ENCODE results near the gene FARSA.
A peak's percentile ranks its signal among the peaks of the same experiment; 100 is the strongest.

FARSA gene

DNA sequence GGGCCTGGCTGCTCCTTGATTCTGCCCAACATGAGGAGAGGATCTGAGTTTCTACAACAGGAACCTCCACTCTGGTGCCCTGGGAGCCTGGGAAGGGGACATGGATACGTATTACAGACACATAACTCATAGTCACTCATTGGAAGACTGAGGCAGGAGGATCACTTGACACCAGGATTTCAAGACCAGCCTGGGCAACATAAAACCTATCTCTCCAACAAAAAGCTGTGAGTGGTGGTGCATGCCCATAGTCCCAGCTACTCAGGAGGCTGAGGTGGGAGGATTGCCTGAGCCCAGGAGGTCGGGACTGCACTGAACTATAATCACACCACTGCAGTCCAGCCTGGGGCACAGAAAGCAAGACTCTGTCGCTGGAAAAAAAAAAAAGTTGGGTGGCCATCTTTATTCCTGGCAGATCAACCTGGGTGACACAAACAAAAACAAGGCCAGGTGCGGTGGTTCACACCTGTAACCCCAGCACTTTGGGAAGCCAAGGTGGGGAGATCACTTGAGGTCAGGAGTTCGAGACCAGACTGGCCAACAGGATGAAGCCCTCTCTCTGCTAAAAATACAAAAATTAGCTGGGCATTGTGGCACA lies 45.4 kb downstream of the FARSA start:
- no peak for DNase-seq

DNA sequence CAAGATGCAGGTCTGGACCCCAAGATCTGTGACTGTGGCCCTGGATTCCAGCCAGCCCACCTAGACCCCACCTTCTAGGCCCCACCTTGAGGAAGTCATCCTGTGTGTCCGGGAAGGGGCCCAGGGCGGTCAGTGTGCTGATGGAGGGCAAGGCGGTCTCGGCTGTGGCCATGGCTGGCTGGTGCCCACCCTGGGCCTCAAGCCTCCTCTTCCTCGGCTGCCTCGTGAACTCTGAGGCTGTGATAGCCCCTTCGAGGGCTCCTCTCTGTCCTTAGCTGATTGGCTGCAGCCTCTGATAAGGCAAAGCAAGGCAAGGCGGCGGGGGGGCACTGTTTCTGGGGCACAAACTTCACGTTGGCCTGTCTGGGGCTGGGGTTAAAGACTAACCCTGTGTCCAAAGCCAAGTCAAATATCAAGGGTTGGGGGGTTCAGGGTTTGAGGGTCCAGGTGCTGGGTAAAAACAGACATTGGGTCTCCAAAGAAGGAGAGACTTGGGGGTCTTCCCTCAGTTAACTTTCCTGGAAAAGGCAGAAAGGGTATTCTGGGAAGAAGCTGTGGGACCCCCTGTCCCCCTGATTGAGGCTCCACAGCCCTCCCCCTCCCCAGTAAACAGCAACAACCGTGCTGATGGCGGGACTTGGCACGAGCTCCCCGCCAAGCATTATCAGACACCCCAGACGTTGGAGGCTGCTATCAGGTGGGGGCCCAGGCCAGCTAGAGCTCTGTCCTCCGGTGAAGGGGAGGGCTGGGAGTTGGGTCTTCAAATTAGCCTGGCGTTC lies 46.4 kb downstream of the FARSA start, which contains the start of gene KLF1:
Gene KLF1 (minus strand): TSS at position 233 of the 779 bp plus-strand sequence. CDS start 61 bp downstream, at position 172.
- no peak for DNase-seq

DNA sequence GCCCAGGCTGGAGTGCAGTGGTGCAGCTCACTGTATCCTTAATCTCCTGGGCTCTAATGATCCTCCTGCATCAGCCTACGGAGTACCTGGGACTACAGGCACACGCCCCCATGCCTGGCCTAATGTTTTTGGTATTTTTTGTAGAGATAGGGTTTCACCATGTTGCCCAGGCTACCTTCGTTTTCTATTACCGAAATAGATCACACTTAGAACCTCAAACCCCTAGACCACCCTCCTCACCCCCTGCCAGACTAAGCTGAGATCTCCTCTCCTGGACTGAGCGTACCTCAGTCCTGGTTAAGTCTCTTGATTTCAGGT lies 46.9 kb downstream of the FARSA start:
- DNase-seq: no peak

DNA sequence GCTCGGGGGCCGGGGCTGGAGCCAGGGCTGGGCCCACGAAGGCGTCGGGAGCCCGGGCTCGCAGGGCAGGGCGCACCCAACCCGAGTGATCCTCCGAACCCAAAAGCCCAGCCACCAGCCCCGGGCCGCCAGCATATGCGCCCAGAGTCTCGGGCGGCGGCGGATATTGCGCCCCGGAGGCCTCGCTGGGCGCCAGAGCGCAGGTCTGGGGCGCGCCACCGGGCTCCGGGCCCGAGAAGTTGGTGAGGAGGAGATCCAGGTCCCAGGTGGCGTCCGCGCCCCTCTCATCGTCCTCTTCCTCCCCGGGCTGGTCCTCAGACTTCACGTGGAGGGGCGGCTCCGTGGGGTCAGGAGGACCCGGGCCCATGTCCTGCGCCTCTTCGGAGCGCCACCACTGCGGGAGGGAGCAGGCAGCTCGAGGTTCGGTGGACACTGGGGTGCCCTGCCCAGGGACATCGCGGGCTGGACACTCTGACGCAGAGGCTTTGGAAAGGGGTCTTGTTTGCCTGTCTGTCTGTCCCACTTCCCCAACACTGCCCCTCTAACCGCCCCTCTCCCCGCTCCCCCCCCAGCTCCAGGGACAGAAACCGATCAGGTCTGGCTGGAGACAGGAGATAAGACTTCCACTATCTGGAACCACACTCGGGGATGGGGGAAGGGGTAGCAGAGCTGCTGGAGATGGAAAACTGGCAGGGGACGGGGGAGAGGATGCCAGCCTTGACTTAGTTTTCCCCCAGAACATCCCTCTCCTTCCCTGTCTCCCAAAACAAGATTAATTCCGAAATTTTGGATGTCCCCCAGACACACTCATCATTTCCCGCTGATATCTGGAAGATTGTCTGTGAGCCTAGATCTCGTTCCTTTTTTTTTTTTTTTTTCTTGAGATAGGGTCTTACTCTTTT lies 47.5 kb downstream of the FARSA start:
- DNase-seq: no peak

DNA sequence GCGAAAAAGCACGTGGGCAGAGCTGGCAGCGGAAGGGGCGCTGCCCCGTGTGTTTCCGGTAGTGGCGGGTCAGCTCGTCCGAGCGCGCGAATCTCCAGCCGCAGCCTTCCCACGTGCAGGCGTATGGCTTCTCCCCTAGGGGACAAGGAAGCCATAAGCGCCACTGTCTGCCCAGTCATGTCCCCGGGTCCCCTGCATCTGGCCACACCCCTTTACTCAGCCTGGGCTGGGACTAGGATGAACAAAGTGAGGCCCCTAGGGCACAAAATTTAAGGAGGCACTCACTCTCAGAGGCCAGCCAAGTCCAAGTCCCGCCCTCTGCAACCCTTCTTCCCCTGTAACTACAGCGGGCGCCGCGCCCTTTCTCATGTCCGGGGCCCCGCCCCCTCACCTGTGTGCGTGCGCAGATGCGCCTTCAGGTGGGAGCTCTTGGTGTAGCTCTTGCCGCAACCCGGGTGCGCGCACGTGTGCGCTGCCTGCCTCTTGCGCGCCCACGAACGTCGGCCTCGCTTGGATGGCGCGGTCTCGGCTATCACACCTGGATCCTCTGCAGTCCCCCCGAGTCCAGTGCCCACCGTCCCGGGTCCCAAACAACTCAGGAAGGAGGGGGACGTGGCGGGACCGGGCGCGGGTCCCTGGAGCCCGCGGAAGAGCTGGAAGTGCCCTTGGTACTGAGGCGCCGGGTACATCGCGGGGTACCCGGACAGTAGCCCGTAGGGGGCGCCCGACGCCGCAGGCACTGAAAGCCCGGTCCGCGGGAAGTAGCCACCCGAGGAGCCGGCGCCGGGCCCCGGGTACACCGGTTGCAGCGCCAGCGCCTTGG lies 48.4 kb downstream of the FARSA start:
- no peak for DNase-seq

DNA sequence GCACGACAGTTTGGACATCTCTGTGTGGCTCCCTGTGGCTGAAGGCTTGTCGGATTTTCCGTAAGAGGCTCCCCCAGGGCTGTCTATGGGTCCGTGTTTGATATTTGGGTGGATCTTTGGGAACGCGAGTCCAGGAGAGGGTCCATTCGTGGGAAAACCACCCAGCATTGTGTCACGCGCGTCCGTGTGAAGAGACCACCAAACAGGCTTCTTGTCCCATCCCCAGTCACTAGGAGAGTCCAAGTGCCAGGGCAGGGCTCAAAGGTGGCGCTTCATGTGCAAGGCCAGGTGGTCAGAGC lies 48.9 kb downstream of the FARSA start:
- no peak for DNase-seq

DNA sequence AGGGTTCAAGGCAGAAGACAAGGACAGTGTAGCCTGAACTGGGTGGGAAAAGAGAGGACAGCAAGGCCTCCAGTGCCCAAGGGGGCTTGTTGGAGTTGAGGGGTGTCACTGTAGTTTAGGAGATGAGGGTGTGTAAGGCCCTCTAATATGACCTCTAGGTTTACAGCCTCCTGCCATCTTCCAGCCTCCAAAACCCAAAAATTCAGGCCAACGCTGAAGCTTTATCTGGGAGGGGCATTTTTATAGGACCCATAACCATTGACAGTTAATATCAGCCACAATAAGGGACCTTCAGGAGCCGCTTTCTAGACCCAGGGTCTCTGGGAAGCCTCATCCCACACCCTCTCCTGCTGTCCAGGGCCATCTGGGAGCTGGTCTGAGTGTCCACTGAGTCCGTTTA lies 49.3 kb downstream of the FARSA start:
- DNase-seq: no peak

DNA sequence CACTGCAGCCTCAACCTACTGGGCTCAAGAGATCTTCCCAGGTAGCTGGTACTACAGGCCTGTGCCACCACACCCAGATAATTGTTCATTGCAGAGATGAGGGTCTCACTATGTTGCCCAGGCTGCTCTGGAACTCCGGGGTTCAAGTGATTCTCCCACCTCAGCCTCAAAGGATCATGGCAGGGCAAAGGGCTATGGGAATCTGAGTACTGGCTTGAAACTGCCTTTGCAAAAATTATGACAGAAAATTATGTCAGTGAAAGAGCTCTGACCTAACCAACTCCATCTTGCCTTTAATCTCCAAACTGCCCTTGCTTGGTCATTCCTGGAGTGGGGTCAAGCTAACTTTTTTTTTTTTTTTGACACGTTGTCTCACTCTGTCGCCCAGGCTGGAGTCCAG lies 50.9 kb downstream of the FARSA start:
- no peak for DNase-seq

DNA sequence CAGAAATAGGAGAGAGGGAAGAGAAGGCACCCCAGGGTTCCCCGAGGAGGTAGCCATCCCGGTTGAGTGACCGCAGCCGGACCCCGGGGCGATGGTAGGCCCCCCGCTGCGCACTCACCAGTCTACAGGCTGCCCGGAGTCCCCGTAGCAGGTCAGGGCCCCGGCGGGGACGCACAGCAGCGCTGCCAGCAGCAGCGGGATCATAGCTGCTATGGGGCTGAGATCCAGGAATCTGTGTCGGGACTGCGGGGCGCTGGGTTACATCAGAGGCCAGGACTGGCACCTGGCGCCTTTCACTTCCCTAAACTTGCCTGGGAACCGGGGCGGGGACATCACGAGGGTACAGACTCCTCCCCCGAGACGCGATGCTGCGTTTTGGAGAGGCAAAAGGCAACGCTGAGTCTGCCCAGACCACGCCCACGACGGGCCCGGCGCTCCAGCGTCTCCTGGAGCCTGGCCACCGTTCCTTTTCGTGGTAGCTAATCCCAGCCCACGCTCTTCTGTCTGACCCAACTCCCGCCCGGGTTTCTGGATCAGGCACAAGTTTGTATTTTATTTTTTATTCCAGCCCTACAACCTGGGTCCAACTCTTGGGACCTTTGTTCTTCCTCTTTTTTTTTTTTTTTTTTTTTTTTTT lies 52.2 kb downstream of the FARSA start, which contains the start of gene DNASE2:
Gene DNASE2 (minus strand): TSS at position 278 of the 637 bp plus-strand sequence. CDS start 74 bp downstream, at position 204.
- peak; percentile 85 to 86 for DNase-seq

DNA sequence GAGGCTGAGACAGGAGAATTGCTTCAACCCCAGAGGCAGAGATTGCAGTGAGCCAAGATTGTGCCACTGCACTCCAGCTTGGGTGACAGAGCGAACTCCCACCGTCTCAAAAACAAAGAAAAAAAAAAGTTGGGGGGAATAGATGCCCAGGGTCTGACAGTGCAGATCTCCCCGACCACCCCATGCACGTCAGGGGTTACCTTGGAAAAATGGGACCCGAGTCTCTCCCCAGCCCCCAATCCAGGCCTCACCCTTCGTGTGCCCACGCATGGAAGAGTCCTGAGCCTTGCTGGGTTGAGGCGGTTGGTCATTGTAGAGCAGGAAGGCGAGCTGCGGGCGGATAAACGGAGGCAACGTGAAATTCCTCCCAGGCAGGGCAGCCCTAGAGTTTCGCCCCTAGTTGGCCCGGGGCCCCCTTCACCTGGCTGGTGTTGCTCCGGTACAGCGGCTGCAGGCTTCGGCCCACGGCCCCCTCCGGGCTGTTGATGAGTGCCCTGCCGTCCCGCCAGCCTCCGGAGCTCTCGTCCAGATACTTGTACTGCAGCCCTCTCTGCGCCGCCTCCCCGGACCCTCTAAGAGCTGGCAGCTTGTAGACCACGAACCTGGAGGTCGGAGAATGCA lies 52.9 kb downstream of the FARSA start:
- peak in 1 of 2 experiments; percentile 45 for DNase-seq

DNA sequence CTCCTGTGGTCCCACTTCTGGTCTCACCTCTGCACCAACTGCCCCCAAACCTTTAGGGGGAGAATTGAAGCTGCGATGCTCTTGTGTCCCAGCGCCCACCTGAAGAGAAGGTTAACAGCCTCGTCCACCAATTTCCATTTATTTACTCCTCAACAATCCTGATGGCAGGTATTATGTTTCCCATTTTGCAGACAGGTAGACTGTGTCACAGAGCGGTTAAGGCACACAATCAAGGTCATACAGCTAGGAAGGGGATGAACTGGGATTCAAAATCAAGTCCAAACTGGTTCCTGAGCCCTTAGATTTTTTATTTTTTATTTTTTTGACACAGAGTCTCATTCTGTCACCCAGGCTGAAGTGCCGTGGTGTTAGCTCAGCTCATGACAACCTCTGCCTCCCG lies 58.4 kb downstream of the FARSA start:
- no peak for DNase-seq

DNA sequence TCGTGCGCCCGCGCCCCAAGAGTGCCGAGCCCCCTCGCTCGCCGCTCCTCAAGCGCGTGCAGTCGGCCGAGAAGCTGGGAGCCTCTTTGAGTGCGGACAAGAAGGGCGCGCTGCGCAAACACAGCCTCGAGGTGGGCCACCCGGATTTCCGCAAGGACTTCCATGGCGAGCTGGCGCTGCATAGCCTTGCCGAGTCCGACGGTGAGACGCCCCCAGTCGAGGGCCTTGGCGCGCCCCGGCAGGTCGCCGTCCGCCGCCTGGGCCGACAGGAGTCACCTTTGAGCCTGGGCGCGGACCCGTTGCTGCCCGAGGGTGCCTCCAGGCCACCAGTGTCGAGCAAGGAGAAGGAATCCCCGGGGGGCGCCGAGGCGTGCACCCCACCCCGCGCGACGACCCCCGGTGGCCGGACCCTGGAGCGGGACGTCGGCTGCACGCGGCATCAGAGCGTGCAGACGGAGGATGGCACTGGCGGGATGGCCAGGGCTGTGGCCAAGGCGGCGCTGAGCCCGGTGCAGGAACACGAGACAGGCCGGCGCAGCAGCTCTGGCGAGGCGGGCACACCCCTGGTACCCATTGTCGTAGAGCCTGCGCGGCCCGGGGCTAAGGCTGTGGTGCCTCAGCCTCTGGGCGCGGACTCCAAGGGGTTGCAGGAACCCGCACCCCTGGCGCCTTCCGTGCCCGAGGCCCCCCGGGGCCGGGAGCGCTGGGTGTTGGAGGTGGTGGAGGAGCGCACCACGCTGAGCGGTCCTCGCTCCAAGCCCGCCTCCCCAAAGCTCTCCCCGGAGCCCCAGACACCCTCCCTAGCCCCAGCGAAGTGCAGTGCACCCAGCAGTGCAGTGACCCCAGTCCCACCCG lies 59.4 kb downstream of the FARSA start:
- no peak for DNase-seq

DNA sequence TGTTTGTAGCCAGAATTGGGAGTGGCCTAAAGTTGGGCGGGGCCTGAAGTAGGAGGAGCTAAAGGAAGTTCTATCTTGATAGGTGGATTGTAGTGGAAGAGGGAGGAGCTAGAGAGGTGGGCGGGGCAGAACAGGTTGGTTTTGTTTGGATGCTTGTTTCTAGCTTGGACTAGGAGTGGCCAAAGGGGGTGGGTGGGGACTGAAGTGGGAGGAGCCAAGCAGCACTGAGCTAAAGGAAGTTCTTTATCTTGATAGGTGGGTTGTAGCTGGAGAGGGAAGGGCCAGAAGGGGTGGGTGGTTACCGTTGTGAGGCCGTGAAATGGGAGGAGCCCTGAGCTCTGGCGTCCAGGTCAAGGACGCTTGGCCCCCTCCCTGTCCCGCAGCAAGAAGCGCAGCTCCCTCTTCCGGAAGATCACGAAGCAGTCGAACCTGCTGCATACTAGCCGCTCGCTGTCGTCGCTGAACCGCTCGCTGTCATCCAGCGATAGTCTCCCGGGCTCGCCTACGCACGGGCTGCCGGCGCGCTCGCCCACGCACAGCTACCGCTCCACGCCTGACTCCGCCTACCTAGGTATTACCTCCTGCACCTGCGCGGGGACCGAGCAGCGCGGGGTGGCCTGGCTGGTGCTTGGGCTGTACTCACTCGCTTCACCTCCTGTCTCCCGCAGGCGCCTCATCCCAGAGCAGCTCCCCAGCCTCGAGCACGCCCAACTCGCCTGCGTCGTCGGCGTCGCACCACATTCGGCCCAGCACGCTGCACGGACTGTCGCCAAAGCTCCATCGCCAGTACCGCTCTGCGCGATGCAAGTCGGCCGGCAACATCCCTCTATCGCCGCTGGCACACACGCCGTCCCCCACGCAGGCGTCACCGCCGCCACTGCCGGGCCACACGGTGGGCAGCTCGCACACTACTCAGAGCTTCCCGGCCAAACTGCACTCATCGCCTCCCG lies 60.3 kb downstream of the FARSA start:
- no peak for DNase-seq
